Small intestine (tissue), 7 donors: ENCODE results near the gene PPP1R1A. TPM values are rescaled to one million over a fixed set of nuclear protein-coding genes. Genes with fewer than 3 reads are reported as not detected.
A peak's percentile ranks its signal among the peaks of the same experiment; 100 is the strongest.

Experiments used
- DNase-seq, 2 donors: peaks; one replicate each; pipeline versions ENCODE4 v3.0.0 to v3.0.0-alpha.2; 2013
- FAIRE-seq: peaks from 2 replicates; lab custom pipeline; 2012; peaks lifted over from hg19 to GRCh38; lab: Jason Lieb, UNC
- H3K27ac ChIP-seq, 3 donors: one replicate each; pipeline ENCODE4 v1.5.1; 2013; ENCODE audit warnings: low read length in 2 of 3, mild to moderate bottlenecking in 2 of 3, control low read depth in 1 of 3, inconsistent platforms in 1 of 3, low read depth in 1 of 3, moderate library complexity in 1 of 3
- H3K27me3 ChIP-seq, 3 donors: one replicate each; pipeline ENCODE4 v1.6.1; 2013; ENCODE audit warnings: low read length in 3 of 3, inconsistent platforms in 1 of 3; ENCODE audit not compliant: control insufficient read depth in 3 of 3, insufficient read depth in 3 of 3
- H3K36me3 ChIP-seq, 3 donors: one replicate each; pipeline ENCODE4 v1.6.1; 2013; ENCODE audit warnings: low read length in 3 of 3, inconsistent platforms in 1 of 3, low read depth in 1 of 3, mild to moderate bottlenecking in 1 of 3, moderate library complexity in 1 of 3; ENCODE audit not compliant: control insufficient read depth in 3 of 3, insufficient read depth in 2 of 3
- H3K4me1 ChIP-seq, 3 donors: one replicate each; pipeline ENCODE4 v1.6.1; 2013; ENCODE audit warnings: low read length in 2 of 3, inconsistent platforms in 1 of 3, low read depth in 1 of 3, mild to moderate bottlenecking in 1 of 3, moderate library complexity in 1 of 3; ENCODE audit not compliant: control insufficient read depth in 3 of 3, insufficient read depth in 2 of 3
- H3K4me3 ChIP-seq, 3 donors: one replicate each; pipeline ENCODE4 v1.5.1; 2013; ENCODE audit warnings: low read length in 3 of 3, control low read depth in 1 of 3, inconsistent platforms in 1 of 3, low read depth in 1 of 3, mild to moderate bottlenecking in 1 of 3, moderate library complexity in 1 of 3
- H3K9me3 ChIP-seq, 2 donors: one replicate each; pipeline ENCODE4 v1.6.1; 2013; ENCODE audit warnings: low read depth in 1 of 2, low read length in 1 of 2; ENCODE audit not compliant: control insufficient read depth in 2 of 2, insufficient read depth in 1 of 2
- WGBS, 3 donors: extraction: QIAGEN DNeasy Blood & Tissue Kit; methylation state at CpG; one replicate each; pipeline ENCODE4 v1.1.7; 2013; 5-methylcytosine and 5-hydroxymethylcytosine counted together
- polyA plus RNA-seq, 4 donors: library from polyadenylated mRNA; stranded (reverse) in 3 of 4; unstranded in 1 of 4; fragments of 200-250 nt in 3 of 4; fragments of 120-200 nt in 1 of 4; gene quantifications; one replicate each; pipeline versions ENCODE4 v1.2.1 to v1.2.3, GENCODE V29; 2013
- donor health status: healthy with polysubstance abuse.
- donor health status: control.
- donor health status: control.
- donor health status: Bipolar disorder and iron deficiency.
- donor health status: healthy.

PPP1R1A gene
- polyA plus RNA-seq, 4 donors = 3.0 to 15.8 (median 6.0) TPM

DNA sequence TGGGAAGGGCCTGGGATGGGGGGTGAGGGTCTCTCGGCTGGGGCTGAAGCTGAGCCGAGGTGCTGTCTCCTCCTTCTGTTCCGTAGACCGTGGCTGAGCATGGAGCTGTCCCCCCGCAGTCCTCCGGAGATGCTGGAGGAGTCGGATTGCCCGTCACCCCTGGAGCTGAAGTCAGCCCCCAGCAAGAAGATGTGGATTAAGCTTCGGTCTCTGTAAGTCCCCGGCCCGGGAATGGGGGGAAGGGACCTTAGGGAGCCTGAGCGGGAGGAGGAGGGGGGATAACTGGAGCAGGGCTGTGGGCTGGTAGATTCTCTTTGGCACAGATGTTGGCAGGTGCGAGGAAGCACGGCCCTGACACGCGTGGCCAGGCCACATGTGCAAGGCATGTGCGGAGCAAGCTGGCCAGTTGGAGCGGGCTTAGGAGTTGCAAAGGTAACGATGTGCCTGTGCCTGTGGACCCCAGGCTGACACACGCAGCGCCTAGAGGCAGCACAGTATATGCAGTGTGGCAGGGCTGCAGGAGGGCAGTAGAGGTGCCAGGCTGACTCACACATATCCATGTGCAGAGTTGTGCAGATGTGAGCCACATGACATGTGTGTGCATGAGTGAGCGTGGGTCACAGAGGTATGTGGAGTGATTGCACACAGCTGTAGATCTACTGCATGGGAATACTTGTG, 38.5 kb downstream of the PPP1R1A start:
- no peaks in the 10 kb centered on the region for H3K4me1 ChIP-seq
- H3K4me3 ChIP-seq = peak overlapping the region in 2 of 3 donors; percentile 31 to 35
- no peaks in the 10 kb centered on the region for H3K36me3 ChIP-seq
- 8 to 13% (median 12%) methylated on average over 20 to 22 of the region's 22 CpGs for WGBS, 3 donors
- DNase-seq (no peak), FAIRE-seq (no peak)
- H3K9me3 ChIP-seq = no peaks in the 10 kb centered on the region
- peaks cover 2 to 69% (median 4%) of the 10 kb centered on the region in 3 donors for H3K27me3 ChIP-seq
- H3K27ac ChIP-seq = no peak overlapping the region

DNA sequence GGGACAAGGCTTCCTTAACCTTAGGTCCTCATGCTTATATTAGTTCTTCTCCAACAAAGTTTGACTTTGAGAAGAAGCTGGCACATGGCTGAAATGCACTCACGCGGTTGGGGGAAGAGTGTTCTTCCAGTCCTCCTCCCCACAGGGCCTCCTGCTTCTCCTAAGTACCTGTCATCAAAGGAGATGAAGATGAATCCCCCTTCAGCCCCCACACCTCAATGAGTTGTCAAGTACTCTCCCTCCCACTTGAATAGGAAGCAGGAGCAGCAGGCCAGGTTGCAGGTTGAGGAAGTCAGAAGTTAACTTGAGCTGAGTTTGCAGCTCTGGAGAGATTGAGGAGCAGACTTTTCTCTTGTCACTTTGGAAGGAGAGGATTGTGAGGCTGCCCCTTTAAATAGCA, 41.9 kb downstream of the PPP1R1A start:
- no peak for DNase-seq
- no peaks in the 10 kb centered on the region for H3K4me1 ChIP-seq
- no peak overlapping the region for H3K4me3 ChIP-seq
- H3K27ac ChIP-seq = no peak overlapping the region
- no peaks in the 10 kb centered on the region for H3K36me3 ChIP-seq
- no peaks in the 10 kb centered on the region for H3K9me3 ChIP-seq
- WGBS, 3 donors = 72 to 90% (median 88%) methylated on average over 2 of the region's 2 CpGs
- peaks cover 2 to 54% (median 4%) of the 10 kb centered on the region in 3 donors for H3K27me3 ChIP-seq
- no peak for FAIRE-seq

DNA sequence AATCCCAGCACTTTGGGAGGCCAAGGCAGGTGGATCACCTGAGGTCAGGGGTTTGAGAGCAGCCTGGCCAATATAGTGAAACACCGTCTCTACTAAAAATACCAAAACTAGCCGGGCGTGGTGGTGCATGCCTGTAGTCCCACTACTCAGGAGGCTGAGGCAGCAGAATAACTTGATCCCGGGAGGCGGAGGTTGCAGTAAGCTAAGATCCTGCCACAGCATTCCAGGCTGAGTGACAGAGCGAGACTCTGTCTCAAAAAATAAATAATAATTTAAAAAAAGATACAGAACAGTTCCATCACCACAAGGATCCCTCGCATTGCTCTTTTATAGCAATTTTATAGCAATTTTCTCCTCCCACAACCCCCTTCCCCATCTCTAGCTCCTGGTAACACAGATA, 43.7 kb downstream of the PPP1R1A start:
- FAIRE-seq (no peak), DNase-seq (no peak)
- H3K9me3 ChIP-seq = no peaks in the 10 kb centered on the region
- no peak overlapping the region for H3K27ac ChIP-seq
- H3K4me3 ChIP-seq = no peak overlapping the region
- H3K36me3 ChIP-seq = no peaks in the 10 kb centered on the region
- no peaks in the 10 kb centered on the region for H3K4me1 ChIP-seq
- peaks cover 0 to 37% (median 0%) of the 10 kb centered on the region in 3 donors for H3K27me3 ChIP-seq
- WGBS, 3 donors = 88 to 95% (median 91%) methylated on average over 7 of the region's 7 CpGs

- Histone ChIP-seq H3K4me3 (no peak overlapping the region), H3K4me1 (no peaks in the 10 kb centered on the region), H3K9me3 (no peaks in the 10 kb centered on the region), H3K36me3 (no peaks in the 10 kb centered on the region), H3K27me3 (peaks cover 0 to 25% (median 0%) of the 10 kb centered on the region in 3 donors), H3K27ac (no peak overlapping the region)
- 86 to 92% (median 88%) methylated on average over 2 of the region's 2 CpGs for WGBS, 3 donors
- DNase-seq (no peak), FAIRE-seq (no peak)
These were observed 44.9 kb downstream of the PPP1R1A start for GRCh38 chr12:54543526-54543925.

DNA sequence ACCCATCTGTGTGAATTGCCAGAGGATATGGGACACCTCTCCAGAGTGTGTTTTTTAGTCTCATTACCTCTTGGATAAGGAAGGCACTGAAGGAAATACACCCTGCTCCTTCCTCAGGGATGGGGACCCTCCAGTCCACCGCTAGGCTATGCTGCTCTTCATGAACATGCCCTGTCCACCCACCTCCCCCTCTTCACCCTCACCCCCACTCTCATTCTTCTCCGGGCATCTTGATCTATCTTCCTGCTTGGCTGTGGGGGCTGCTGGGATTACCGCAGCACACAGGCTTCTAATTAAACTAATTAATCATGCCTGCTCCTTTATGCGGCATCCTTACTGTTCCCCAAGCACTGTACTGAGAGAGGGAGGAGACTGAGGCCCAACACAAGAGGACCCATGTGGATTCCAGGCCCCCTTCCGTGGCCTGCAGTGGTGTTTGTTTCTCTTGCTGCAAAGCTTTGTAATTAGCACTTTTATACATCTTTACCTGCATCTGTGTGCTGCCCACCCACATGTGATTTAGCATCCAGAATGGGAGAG, 46.6 kb downstream of the PPP1R1A start:
- Histone ChIP-seq H3K4me1 (no peaks in the 10 kb centered on the region), H3K4me3 (no peak overlapping the region), H3K27ac (no peak overlapping the region), H3K36me3 (peaks cover 0 to 1% (median 0%) of the 10 kb centered on the region in 3 donors), H3K27me3 (peaks cover 0 to 8% (median 0%) of the 10 kb centered on the region in 3 donors), H3K9me3 (no peaks in the 10 kb centered on the region)
- FAIRE-seq = no peak
- no peak for DNase-seq
- 70 to 82% (median 78%) methylated on average over 5 of the region's 5 CpGs for WGBS, 3 donors

DNA sequence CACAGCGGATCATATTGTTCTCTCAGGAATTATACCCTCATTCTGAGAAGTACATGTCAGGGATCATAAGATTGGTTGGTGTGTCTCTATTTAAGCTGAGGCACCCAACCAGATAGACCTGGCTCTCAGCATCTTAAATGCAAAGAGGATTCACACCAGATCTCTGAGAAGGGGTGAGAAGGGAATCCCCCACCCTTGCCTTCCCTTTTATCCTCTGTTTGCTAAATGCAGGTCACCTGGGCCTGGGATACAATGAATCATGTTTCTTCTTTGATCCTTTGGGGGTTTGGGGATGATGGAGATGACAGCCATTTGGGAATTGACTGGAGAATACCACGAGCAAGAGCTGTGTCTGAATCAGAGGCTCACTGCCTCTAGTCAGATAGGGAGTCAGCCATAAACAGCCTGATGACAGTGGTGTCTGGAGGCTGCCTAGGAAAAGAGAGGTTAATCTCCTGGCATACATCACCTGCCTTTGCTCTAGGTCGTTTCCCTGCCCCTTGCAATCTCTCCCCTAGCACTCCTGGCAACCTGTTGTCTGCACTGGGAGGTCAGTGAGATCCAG, 50.2 kb downstream of the PPP1R1A start:
- Histone ChIP-seq H3K9me3 (no peaks in the 10 kb centered on the region), H3K27me3 (no peaks in the 10 kb centered on the region), H3K36me3 (peaks cover 0 to 3% (median 0%) of the 10 kb centered on the region in 3 donors), H3K4me1 (no peaks in the 10 kb centered on the region), H3K4me3 (no peak overlapping the region), H3K27ac (no peak overlapping the region)
- DNase-seq = no peak
- FAIRE-seq = no peak
- 53 to 65% (median 63%) methylated on average over 3 of the region's 3 CpGs for WGBS, 3 donors

DNA sequence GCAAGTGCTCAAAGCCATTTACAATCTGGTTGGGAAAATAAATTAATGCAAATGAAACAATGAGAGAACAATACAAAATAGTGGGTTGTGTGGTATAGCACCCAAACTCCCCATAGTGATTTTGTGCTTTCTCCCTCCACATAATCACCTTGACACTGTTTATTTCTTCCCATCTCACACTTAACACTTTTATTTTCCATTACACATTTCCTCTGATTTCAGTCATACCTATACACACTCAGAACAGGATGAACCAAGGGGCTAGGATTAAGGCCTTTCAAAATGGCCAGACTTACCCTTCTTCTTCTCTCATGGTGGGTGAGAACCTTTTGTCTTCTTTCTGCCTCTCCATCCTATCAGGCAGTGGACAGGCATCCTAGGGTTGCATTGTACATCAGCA, 53.0 kb downstream of the PPP1R1A start:
- Histone ChIP-seq H3K27me3 (no peaks in the 10 kb centered on the region), H3K4me3 (no peak overlapping the region), H3K4me1 (no peaks in the 10 kb centered on the region), H3K27ac (no peak overlapping the region), H3K9me3 (no peaks in the 10 kb centered on the region), H3K36me3 (peaks cover 0 to 3% (median 0%) of the 10 kb centered on the region in 3 donors)
- FAIRE-seq (no peak), DNase-seq (no peak)

GRCh38 chr12:54529581-54529980, 58.9 kb downstream of the PPP1R1A start:
- WGBS, 3 donors = 88 to 97% (median 93%) methylated on average over 4 of the region's 4 CpGs
- no peak for FAIRE-seq

More at GRCh38 chr12:54529581-54529980, 58.9 kb downstream of the PPP1R1A start:
- Histone ChIP-seq H3K27ac (no peak overlapping the region), H3K4me3 (no peak overlapping the region), H3K9me3 (no peaks in the 10 kb centered on the region), H3K36me3 (peaks cover 0 to 4% (median 0%) of the 10 kb centered on the region in 3 donors), H3K27me3 (peaks cover 0 to 7% (median 0%) of the 10 kb centered on the region in 3 donors), H3K4me1 (no peaks in the 10 kb centered on the region)
- DNase-seq = no peak
